Measurements from ENCODE around the gene GDAP2. TPM values are rescaled to one million over a fixed set of nuclear protein-coding genes. Genes with fewer than 3 reads are reported as not detected.
"Not testable (repeated sequence)": the region's sequence is repeated elsewhere in the genome, so short reads cannot be mapped to it uniquely, and the experiment has no call there.

GDAP2 gene
- total RNA-seq, 2 donors from 2014 or later: 21.5 to 31.9 TPM

- Histone ChIP-seq H3K27me3 (no peaks in the 10 kb centered on the region), H3K27ac (no peak overlapping the region), H3K4me3 (no peak overlapping the region), H3K36me3 (no peaks in the 10 kb centered on the region), H3K9ac (ENCODE audit: low read depth in 2 of 2, low read length in 2 of 2) (no peak overlapping the region), H3K4me1 (no peaks in the 10 kb centered on the region), H3K9me3 (no peaks in the 10 kb centered on the region)
- intact Hi-C loops (cut with DNase I): no loop called here
- DNase-seq: no peak
- no peak for TF ChIP-seq CTCF (IDR thresholded peaks at IDR 0.05)
These were observed 72.0 kb downstream of the GDAP2 start for GRCh38 chr1:117857418-117857817.

GRCh38 chr1:117852853-117853553 lies 76.4 kb downstream of the GDAP2 start:
- Histone ChIP-seq H3K36me3 (no peaks in the 10 kb centered on the region), H3K9me3 (no peaks in the 10 kb centered on the region), H3K27me3 (no peaks in the 10 kb centered on the region), H3K4me3 (no peak overlapping the region), H3K27ac (no peak overlapping the region), H3K4me1 (no peaks in the 10 kb centered on the region), H3K9ac (ENCODE audit: low read depth in 2 of 2, low read length in 2 of 2) (no peak overlapping the region)
- no peak for DNase-seq
- TF ChIP-seq CTCF (IDR thresholded peaks at IDR 0.05): no peak
- intact Hi-C loops (cut with DNase I): no loop called here

- TF ChIP-seq CTCF (IDR thresholded peaks at IDR 0.05): no peak
- Histone ChIP-seq H3K27me3 (no peaks in the 10 kb centered on the region), H3K9me3 (no peaks in the 10 kb centered on the region), H3K27ac (no peak overlapping the region), H3K9ac (ENCODE audit: low read depth in 2 of 2, low read length in 2 of 2) (no peak overlapping the region), H3K4me1 (no peaks in the 10 kb centered on the region), H3K4me3 (no peak overlapping the region), H3K36me3 (no peaks in the 10 kb centered on the region)
- intact Hi-C loops (cut with DNase I): no loop called here
- DNase-seq: no peak
These were observed 77.7 kb downstream of the GDAP2 start for GRCh38 chr1:117851687-117852086.

- H3K27ac ChIP-seq: no peak overlapping the region
- H3K27me3 ChIP-seq: no peaks in the 10 kb centered on the region
- no peaks in the 10 kb centered on the region for H3K4me1 ChIP-seq
- H3K36me3 ChIP-seq: no peaks in the 10 kb centered on the region
- intact Hi-C loops (cut with DNase I): no loop called here
- no peak overlapping the region for H3K4me3 ChIP-seq
- no peak for DNase-seq
- H3K9ac ChIP-seq (ENCODE audit: low read depth in 2 of 2, low read length in 2 of 2): no peak overlapping the region
- H3K9me3 ChIP-seq: no peaks in the 10 kb centered on the region
- TF ChIP-seq CTCF (IDR thresholded peaks at IDR 0.05): no peak
These were observed 82.6 kb downstream of the GDAP2 start for GRCh38 chr1:117846674-117847425.

- DNase-seq; H3K9me3 ChIP-seq; H3K27ac ChIP-seq; H3K36me3 ChIP-seq; H3K4me1 ChIP-seq; H3K4me3 ChIP-seq; H3K9ac ChIP-seq (ENCODE audit: low read depth in 2 of 2, low read length in 2 of 2); intact Hi-C loops (cut with DNase I); H3K27me3 ChIP-seq: not testable (repeated sequence)
These were observed 84.9 kb downstream of the GDAP2 start for GRCh38 chr1:117844478-117844877.

GRCh38 chr1:117843791-117844190 lies 85.6 kb downstream of the GDAP2 start:
- H3K9ac ChIP-seq (ENCODE audit: low read depth in 2 of 2, low read length in 2 of 2): no peak overlapping the region
- H3K4me1 ChIP-seq: no peaks in the 10 kb centered on the region
- no peaks in the 10 kb centered on the region for H3K36me3 ChIP-seq
- no peak for DNase-seq
- no peak overlapping the region for H3K27ac ChIP-seq
- no peaks in the 10 kb centered on the region for H3K9me3 ChIP-seq
- H3K4me3 ChIP-seq: no peak overlapping the region
- no peak for TF ChIP-seq CTCF (IDR thresholded peaks at IDR 0.05)
- intact Hi-C loops (cut with DNase I): no loop called here
- H3K27me3 ChIP-seq: no peaks in the 10 kb centered on the region

Measured in colonic mucosa (tissue), 4 donors.